Measurements from ENCODE around the gene OMP.

Gene OMP

DNA sequence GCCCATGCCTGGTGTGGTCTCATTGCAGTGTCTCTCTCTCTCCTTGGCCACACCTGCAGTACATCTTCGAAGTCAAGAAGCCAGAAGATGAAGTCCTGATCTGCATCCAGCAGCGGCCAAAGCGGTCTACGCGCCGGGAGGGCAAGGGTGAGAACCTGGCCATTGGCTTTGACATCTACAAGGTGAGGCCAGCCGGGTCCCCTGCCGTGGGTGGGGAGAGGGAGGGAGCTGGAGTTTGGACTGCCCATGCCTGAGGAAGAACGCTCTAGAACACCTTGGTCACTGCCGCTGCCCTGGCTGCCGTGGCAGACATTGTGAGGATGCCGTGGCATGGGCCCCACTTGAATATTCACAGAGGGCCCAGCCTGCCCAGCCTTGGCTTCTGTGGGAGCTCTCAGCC lies 16.3 kb downstream of the OMP start:
- TF ChIP-seq, protein P1, sequence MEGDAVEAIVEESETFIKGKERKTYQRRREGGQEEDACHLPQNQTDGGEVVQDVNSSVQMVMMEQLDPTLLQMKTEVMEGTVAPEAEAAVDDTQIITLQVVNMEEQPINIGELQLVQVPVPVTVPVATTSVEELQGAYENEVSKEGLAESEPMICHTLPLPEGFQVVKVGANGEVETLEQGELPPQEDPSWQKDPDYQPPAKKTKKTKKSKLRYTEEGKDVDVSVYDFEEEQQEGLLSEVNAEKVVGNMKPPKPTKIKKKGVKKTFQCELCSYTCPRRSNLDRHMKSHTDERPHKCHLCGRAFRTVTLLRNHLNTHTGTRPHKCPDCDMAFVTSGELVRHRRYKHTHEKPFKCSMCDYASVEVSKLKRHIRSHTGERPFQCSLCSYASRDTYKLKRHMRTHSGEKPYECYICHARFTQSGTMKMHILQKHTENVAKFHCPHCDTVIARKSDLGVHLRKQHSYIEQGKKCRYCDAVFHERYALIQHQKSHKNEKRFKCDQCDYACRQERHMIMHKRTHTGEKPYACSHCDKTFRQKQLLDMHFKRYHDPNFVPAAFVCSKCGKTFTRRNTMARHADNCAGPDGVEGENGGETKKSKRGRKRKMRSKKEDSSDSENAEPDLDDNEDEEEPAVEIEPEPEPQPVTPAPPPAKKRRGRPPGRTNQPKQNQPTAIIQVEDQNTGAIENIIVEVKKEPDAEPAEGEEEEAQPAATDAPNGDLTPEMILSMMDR (IDR thresholded peaks at IDR 0.05; ENCODE audit: insufficient read depth, low read length), result no peak
- TF ChIP-seq GABPA (IDR thresholded peaks at IDR 0.05; ENCODE audit: low read depth), result no peak
- no peak for TF ChIP-seq SPI1 (IDR thresholded peaks at IDR 0.05; ENCODE audit: borderline replicate concordance, low read depth)
- TF ChIP-seq, protein P2, sequence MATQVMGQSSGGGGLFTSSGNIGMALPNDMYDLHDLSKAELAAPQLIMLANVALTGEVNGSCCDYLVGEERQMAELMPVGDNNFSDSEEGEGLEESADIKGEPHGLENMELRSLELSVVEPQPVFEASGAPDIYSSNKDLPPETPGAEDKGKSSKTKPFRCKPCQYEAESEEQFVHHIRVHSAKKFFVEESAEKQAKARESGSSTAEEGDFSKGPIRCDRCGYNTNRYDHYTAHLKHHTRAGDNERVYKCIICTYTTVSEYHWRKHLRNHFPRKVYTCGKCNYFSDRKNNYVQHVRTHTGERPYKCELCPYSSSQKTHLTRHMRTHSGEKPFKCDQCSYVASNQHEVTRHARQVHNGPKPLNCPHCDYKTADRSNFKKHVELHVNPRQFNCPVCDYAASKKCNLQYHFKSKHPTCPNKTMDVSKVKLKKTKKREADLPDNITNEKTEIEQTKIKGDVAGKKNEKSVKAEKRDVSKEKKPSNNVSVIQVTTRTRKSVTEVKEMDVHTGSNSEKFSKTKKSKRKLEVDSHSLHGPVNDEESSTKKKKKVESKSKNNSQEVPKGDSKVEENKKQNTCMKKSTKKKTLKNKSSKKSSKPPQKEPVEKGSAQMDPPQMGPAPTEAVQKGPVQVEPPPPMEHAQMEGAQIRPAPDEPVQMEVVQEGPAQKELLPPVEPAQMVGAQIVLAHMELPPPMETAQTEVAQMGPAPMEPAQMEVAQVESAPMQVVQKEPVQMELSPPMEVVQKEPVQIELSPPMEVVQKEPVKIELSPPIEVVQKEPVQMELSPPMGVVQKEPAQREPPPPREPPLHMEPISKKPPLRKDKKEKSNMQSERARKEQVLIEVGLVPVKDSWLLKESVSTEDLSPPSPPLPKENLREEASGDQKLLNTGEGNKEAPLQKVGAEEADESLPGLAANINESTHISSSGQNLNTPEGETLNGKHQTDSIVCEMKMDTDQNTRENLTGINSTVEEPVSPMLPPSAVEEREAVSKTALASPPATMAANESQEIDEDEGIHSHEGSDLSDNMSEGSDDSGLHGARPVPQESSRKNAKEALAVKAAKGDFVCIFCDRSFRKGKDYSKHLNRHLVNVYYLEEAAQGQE (IDR thresholded peaks at IDR 0.05; ENCODE audit: insufficient replicate concordance, low read depth), result no peak
- TF ChIP-seq POLR2AphosphoS5 (IDR thresholded peaks at IDR 0.05; ENCODE audit: low read depth), result no peak
- no peak for DNase-seq (ENCODE audit: low read depth in 1 of 2, low spot score in 1 of 2)
- H3K27me3 ChIP-seq (ENCODE audit: insufficient read depth, poor library complexity, severe bottlenecking), result no peaks in the 10 kb centered on the region
- no peak overlapping the region for H3K4me3 ChIP-seq (replicated peaks; ENCODE audit: insufficient read depth, low read length)
- no peak overlapping the region for H3K27ac ChIP-seq (replicated peaks)

DNA sequence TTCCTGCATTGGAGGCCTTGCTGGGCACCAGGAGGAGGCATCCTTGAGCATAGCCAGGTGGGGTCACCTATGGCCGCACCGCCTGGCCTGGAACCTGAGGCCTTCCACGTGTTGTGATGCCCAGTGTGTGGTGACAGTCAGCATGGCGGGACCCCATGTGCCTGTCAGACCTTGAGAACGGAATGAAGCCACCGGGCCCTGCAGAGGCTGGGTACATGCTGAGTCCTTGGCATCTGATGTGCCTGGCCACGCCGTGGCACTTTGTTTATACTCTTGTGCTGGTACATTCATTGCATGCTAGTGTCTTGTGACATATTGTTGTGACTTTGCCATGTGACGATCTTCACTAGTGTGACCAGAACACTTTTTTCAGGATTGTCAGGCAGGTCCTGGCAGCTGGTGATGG lies 16.9 kb downstream of the OMP start:
- no peak for TF ChIP-seq GABPA (IDR thresholded peaks at IDR 0.05; ENCODE audit: low read depth)
- TF ChIP-seq SPI1 (IDR thresholded peaks at IDR 0.05; ENCODE audit: borderline replicate concordance, low read depth), result no peak
- TF ChIP-seq POLR2AphosphoS5 (IDR thresholded peaks at IDR 0.05; ENCODE audit: low read depth), result no peak
- TF ChIP-seq, protein P1 (IDR thresholded peaks at IDR 0.05; ENCODE audit: insufficient read depth, low read length), result no peak
- TF ChIP-seq, protein P2 (IDR thresholded peaks at IDR 0.05; ENCODE audit: insufficient replicate concordance, low read depth), result no peak
- H3K4me3 ChIP-seq (replicated peaks; ENCODE audit: insufficient read depth, low read length), result no peak overlapping the region

DNA sequence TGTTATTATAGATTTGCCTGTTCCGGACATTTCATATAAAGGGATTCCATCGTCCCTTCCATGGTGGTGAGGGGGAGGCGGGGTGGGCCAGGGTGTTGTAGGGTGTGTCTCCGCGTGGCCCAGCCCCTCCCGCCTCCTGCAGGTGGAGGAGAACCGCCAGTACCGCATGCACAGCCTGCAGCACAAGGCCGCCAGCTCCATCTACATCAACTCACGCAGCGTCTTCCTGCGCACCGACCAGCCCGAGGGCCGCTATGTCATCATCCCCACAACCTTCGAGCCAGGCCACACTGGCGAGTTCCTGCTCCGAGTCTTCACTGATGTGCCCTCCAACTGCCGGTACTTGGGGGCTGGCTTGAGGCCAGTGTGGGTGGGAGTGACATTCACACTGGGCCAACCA lies 17.9 kb downstream of the OMP start:
- Histone ChIP-seq H3K4me3 (replicated peaks; ENCODE audit: insufficient read depth, low read length) (no peak overlapping the region), H3K27me3 (ENCODE audit: insufficient read depth, poor library complexity, severe bottlenecking) (no peaks in the 10 kb centered on the region), H3K27ac (replicated peaks) (no peak overlapping the region)
- TF ChIP-seq SPI1 (IDR thresholded peaks at IDR 0.05; ENCODE audit: borderline replicate concordance, low read depth), result no peak
- TF ChIP-seq, protein P2 (IDR thresholded peaks at IDR 0.05; ENCODE audit: insufficient replicate concordance, low read depth), result no peak
- TF ChIP-seq POLR2AphosphoS5 (IDR thresholded peaks at IDR 0.05; ENCODE audit: low read depth), result no peak
- no peak for TF ChIP-seq GABPA (IDR thresholded peaks at IDR 0.05; ENCODE audit: low read depth)
- TF ChIP-seq, protein P1 (IDR thresholded peaks at IDR 0.05; ENCODE audit: insufficient read depth, low read length), result no peak
- no peak for DNase-seq (ENCODE audit: low read depth in 1 of 2, low spot score in 1 of 2)

More for the DNA sequence above, 16.9 kb downstream of the OMP start:
- DNase-seq (ENCODE audit: low read depth in 1 of 2, low spot score in 1 of 2), result no peak
- no peaks in the 10 kb centered on the region for H3K27me3 ChIP-seq (ENCODE audit: insufficient read depth, poor library complexity, severe bottlenecking)
- no peak overlapping the region for H3K27ac ChIP-seq (replicated peaks)

All from HL-60 (cell line).